ENCODE measurements around the gene LRIG1.

DNA sequence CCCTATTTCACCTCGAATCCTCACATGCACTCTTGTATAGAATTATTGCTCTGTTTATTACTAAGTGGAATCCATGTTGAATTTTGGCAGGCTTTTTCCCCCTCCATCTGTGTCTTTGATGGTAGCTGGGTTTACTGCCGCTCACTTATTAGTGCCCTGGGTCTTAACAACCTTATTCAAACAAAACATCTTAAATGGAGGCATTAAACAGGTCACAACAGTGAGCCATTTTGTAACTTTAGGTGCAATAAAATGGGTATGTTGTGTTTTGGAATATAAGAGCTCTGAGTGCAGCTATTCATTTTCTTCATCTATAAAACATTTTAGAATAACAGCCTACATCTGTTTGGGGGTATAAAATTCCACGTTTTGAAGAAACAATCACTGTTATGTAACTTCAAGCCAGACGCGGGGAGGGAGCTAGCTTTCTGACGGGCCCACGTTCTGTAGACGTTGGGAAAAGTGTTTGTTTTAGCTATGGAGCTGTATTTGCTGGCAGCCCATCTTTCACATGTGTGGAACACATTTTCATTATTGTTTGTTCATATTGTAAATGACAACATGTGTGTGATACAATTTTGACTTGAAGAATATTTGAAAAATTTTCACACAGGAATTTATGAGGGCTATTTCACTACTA lies 158.0 kb downstream of the LRIG1 start:
- TF ChIP-seq TCF3 (CRISPR knock-in tag; IDR thresholded peaks at IDR 0.05) = no peak
- TF ChIP-seq JUN (IDR thresholded peaks at IDR 0.05; ENCODE audit: borderline replicate concordance, low read depth, low read length) = no peak
- no peak for TF ChIP-seq JUN (CRISPR knock-in tag; IDR thresholded peaks at IDR 0.05; ENCODE audit: borderline replicate concordance)
